GM12875 (cell line): ENCODE data around the gene REXO1.

Experiments
- H3K4me3 ChIP-seq: one replicate; pipeline ENCODE4 v1.5.1; 2011; ENCODE audit warnings: low read depth, low read length, control low read depth
- TF ChIP-seq, protein P1 (sequence below): IDR thresholded peaks from 2 replicates; pipeline ENCODE4 v1.5.1; 2011; ENCODE audit warnings: low read depth, mild to moderate bottlenecking, control low read depth, inconsistent platforms, low read length, moderate library complexity, borderline replicate concordance; ENCODE audit not compliant: insufficient read depth

REXO1 gene

DNA sequence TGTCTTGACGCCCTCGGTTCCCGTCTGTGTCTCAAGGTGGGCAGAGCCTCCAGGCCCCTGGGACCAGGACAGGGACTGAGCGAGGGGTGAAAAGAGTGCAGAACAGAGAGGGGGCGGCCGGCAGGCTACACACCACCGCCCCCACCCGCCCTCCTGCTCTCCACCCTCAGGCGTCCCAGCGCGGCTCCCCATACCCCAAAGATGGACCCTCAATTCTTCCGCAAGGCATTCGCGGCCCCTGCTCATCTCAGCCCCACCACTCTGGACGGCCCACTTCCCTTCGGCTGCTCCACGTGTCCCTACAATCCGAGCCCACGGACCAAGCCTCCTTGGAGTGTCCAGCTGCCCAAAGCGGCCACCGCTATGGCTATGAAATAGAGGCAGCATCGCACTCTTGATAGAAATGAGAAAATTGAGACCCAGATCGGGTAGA, 13.3 kb upstream of the REXO1 start:
- TF ChIP-seq, protein P1, sequence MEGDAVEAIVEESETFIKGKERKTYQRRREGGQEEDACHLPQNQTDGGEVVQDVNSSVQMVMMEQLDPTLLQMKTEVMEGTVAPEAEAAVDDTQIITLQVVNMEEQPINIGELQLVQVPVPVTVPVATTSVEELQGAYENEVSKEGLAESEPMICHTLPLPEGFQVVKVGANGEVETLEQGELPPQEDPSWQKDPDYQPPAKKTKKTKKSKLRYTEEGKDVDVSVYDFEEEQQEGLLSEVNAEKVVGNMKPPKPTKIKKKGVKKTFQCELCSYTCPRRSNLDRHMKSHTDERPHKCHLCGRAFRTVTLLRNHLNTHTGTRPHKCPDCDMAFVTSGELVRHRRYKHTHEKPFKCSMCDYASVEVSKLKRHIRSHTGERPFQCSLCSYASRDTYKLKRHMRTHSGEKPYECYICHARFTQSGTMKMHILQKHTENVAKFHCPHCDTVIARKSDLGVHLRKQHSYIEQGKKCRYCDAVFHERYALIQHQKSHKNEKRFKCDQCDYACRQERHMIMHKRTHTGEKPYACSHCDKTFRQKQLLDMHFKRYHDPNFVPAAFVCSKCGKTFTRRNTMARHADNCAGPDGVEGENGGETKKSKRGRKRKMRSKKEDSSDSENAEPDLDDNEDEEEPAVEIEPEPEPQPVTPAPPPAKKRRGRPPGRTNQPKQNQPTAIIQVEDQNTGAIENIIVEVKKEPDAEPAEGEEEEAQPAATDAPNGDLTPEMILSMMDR: no peak
- peak overlapping the region; percentile 86 for H3K4me3 ChIP-seq

DNA sequence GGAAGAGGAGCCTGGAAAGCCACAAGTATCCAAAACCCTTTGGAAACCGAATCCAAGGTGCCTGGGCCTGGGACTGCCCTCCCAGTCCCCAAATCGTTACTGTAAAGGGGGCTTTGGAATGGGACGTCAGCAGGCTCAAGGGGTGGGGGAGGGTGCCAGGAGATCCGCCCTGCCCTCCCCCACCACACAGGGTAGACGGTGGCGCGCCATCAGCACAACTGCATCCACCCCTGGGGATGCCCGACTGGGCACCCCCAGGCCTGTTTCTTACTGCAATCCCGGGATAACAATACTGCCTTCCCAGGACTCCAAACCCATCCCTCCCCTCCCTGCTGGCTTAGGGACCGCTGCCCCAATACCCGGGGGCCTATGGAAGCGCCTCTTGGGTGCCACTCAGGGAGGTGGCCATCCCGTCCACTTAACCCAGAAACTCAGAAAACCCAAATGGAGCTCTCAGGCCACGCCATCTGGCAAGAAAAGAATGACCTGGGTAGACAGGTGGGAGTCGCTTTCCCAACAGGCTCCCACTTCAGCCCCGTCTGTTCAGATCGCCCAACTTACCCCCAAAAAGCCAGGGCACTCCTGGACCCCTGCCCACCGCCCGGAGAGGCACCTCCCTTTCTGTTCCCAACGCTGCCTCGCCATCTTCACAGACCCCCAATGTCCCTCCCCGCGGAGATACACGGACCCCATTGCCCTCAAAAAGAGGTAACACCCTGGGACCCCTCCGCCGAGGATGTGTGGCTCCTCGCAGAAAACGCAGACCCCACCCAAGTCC, 12.7 kb upstream of the REXO1 start:
- peak overlapping the region; percentile 86 for H3K4me3 ChIP-seq
- TF ChIP-seq, protein P1: no peak

DNA sequence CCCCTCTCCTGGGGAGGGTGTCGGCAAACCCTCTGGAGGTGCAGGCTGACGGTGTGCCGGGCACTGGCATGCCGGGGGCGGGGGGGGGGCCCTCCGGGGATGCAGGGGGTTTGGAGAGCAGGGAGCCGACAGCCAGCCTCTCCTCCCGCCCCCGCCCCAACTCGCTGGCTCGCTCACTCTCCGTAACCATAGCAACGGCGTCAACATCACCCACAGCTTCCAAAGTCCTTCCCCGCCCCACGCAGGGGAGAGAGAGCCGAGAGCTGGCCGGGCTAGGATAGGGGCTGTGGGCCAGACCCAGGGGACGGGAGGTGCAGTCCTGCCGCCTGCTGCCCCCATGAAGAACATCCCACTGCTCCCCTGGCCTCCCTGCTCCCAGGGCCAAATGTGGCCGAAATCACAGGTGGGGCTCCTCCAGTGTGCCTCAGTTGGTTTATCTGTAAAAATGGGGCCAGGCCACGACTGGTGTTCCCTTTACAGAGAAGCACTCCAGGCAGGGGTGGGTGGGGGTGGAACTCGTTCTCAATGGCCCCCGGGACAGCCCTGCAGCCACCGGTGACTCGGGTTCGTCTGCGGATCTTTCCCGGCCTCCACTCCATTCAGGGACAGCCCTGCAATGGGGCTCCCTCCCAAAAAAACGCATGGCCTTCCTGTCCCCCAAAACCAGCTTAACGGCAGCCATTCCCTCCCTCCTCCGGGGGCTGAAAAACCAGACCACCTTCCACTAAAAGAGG, 11.9 kb upstream of the REXO1 start:
- TF ChIP-seq, protein P1: no peak
- H3K4me3 ChIP-seq: no peak overlapping the region

DNA sequence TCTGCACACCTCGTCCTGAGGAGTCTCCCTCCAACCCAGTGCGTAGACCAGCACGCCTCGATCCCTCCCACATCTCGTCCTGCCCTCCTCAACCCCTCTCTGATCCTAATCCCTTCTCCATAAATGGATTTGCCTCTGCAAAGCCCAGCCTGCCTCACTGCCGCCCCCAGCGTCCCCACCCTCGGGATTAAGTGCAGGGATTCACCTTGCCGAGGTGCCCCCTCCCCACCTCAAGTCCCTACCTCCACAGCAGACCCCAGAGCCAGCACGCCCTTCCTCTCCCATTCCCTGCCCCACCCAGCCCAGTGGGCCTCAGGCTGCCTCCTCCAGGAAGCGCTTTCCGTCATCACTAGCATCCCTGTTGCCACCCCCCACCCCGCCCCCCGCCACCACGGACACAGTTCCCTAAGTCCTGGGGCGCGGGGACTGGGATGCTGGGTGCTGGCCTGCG, 11.1 kb upstream of the REXO1 start:
- H3K4me3 ChIP-seq: no peak overlapping the region
- TF ChIP-seq, protein P1: no peak

DNA sequence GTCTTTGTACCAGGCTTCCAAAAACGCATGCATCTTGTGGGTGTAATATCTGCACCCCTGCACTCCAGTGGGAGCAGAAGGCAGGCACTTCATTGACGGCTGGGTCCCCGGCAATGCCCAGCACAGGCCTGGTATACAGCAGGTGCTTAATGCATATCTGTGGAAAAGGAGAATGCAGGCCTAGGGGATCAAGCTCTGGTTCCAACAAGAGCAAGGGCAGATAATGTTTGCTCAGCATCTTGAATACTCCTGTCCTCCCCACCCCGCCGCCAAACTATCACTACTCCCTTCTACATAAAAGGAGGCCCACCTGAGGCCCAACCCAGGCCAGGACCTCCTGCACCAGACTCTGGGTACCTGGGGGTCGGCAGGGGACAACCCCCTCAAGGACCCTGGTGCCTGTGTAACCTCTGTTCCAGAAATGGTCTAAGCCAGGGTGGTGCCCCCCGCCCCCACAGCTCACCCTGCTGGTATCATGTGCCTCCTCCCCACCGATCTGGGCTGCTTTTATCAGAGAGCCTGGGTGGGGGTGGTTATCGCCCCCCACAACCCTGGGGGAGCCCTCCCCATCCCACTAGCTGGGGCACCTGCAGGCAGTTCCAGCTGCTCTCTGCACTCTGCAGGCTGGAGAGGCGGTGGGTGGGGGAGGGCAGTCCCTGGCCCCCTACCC, 10.3 kb upstream of the REXO1 start:
- TF ChIP-seq, protein P1: no peak
- no peak overlapping the region for H3K4me3 ChIP-seq

DNA sequence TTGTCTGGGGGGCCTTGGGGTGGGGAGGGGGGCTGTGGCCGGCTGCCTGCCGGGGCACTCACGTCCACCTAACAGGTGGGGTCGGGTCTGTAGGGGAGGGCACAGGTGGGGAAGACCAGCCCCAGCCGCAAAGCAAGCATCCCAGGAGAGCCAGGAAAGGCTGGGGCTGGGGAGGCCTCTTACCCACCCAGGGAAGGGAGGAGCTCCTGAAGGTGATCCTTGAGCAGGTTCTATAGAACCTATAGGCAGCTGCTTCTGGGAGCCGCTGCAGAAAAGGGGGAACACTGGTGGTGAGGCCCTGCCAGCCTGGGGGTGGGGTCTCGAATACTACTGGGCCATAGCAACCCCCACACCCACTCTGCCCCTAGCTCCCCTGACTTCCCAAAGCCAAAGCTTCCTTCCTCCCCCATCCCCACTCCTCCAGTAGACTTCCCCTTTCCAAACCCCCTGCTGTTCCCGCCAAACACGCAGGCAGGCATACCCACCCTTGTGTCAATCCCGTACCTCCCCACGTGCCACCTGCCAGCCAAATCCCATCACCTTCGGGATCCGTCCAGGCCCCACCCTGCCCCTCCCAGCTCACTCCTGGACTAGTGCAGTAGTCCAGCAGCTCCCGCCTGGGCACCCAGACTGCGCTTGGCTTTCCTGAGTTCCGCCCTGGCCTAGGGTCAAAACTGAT, 9.5 kb upstream of the REXO1 start:
- peak overlapping the region; percentile 24 for H3K4me3 ChIP-seq
- TF ChIP-seq, protein P1: no peak
